Subcutaneous abdominal adipose tissue (tissue), 5 donors: ENCODE results near the gene ACSF2.
A peak's percentile ranks its signal among the peaks of the same experiment; 100 is the strongest.
"Not testable (repeated sequence)": the region's sequence is repeated elsewhere in the genome, so short reads cannot be mapped to it uniquely, and the experiment has no call there.

Source experiments
- H3K27ac ChIP-seq: one replicate; pipeline ENCODE4 v1.7.0; 2013; ENCODE audit warnings: low read depth, mild to moderate bottlenecking, inconsistent platforms, low read length, moderate library complexity
- H3K27me3 ChIP-seq, 5 donors: one replicate each; pipeline ENCODE4 v1.7.0; 2013; ENCODE audit warnings: low read length in 5 of 5, inconsistent platforms in 1 of 5; ENCODE audit not compliant: control insufficient read depth in 5 of 5, insufficient read depth in 4 of 5
- H3K36me3 ChIP-seq, 5 donors: one replicate each; pipeline ENCODE4 v1.7.0; 2013; ENCODE audit warnings: low read length in 5 of 5; ENCODE audit not compliant: control insufficient read depth in 5 of 5, insufficient read depth in 5 of 5
- H3K4me1 ChIP-seq, 5 donors: one replicate each; pipeline ENCODE4 v1.7.0; 2013; ENCODE audit warnings: low read length in 5 of 5, mild to moderate bottlenecking in 3 of 5, moderate library complexity in 1 of 5; ENCODE audit not compliant: control insufficient read depth in 5 of 5, insufficient read depth in 5 of 5
- H3K4me3 ChIP-seq, 5 donors: one replicate each; pipeline ENCODE4 v1.7.0; 2013; ENCODE audit warnings: low read length in 5 of 5, low read depth in 1 of 5
- H3K9ac ChIP-seq, 5 donors: one replicate each; pipeline ENCODE4 v1.7.0; 2013; ENCODE audit warnings: low read length in 5 of 5, mild to moderate bottlenecking in 4 of 5, moderate library complexity in 3 of 5
- H3K9me3 ChIP-seq, 5 donors: one replicate each; pipeline ENCODE4 v1.7.0; 2013; ENCODE audit warnings: low read length in 5 of 5; ENCODE audit not compliant: control insufficient read depth in 5 of 5
- donor health status: healthy.
- donor health status: healthy.
- donor health status: healthy.
- donor health status: healthy.
- donor health status: healthy.

Gene ACSF2

GRCh38 chr17:50424996-50425681 is 879 bp upstream of the ACSF2 start:
- Histone ChIP-seq H3K9me3 (no peaks in the 10 kb centered on the region), H3K27ac (peak overlapping the region; percentile 89), H3K36me3 (peaks cover 0 to 2% (median 0%) of the 10 kb centered on the region in 5 donors), H3K4me1 (peaks cover 20 to 73% (median 69%) of the 10 kb centered on the region in 5 donors), H3K4me3 (peak overlapping the region; percentile 39 to 75 (median 71)), H3K27me3 (no peaks in the 10 kb centered on the region), H3K9ac (peak overlapping the region; percentile 29 to 78 (median 48))

- H3K27me3 ChIP-seq = no peaks in the 10 kb centered on the region
- H3K9ac ChIP-seq = peak overlapping the region; percentile 53 to 77 (median 68)
- H3K4me3 ChIP-seq = peak overlapping the region; percentile 65 to 75 (median 68)
- peaks cover 0 to 2% (median 0%) of the 10 kb centered on the region in 5 donors for H3K36me3 ChIP-seq
- H3K4me1 ChIP-seq = peaks cover 18 to 68% (median 66%) of the 10 kb centered on the region in 5 donors
- H3K9me3 ChIP-seq = no peaks in the 10 kb centered on the region
- H3K27ac ChIP-seq = peak overlapping the region; percentile 89
Observed at GRCh38 chr17:50426472-50426782, 409 bp downstream of the ACSF2 start.

- H3K27ac ChIP-seq = peak overlapping the region; percentile 89
- H3K9me3 ChIP-seq = no peaks in the 10 kb centered on the region
- peaks cover 18 to 66% (median 61%) of the 10 kb centered on the region in 5 donors for H3K4me1 ChIP-seq
- peak overlapping the region; percentile 53 to 77 (median 68) for H3K9ac ChIP-seq
- peaks cover 0 to 2% (median 0%) of the 10 kb centered on the region in 5 donors for H3K36me3 ChIP-seq
- peak overlapping the region; percentile 65 to 75 (median 68) for H3K4me3 ChIP-seq
- H3K27me3 ChIP-seq = no peaks in the 10 kb centered on the region
Observed at GRCh38 chr17:50426814-50427787, 1.1 kb downstream of the ACSF2 start.

GRCh38 chr17:50428126-50428525 is 2.1 kb downstream of the ACSF2 start:
- H3K4me3 ChIP-seq, H3K9me3 ChIP-seq, H3K27me3 ChIP-seq, H3K36me3 ChIP-seq, H3K27ac ChIP-seq: not testable (repeated sequence)
- H3K9ac ChIP-seq = peak overlapping the region in 1 of 5 donors; percentile 16
- H3K4me1 ChIP-seq = peaks cover 18 to 64% (median 58%) of the 10 kb centered on the region in 5 donors

DNA sequence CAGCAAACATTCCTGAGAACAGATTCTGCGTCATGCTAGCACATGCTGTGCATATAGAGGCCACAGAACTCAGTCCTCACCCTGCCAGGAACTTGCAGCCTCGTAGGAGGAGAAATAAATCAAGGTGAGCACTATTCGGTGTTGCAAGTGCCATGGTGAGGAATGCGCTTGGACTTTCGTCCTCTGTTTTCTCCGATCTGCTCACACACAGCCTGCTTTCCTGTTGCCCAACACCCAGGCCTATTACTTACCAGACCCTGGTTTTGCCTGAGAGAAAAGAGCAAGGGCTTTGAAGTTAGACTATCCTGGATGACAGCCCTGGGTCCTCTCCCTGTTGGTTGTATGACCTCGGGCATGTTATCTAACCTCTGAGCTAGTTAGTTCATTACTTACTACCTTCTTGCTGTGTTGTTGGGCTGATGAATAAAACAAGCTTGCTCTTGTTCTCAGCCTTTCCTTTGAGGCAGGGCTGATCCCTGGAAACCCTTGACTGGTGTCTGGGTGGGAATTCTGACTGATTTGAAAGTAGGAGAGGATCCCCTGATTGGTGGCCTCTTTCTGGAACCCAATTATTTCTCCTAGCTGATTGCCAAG is 2.9 kb downstream of the ACSF2 start:
- Histone ChIP-seq H3K4me1 (peaks cover 15 to 56% (median 51%) of the 10 kb centered on the region in 5 donors), H3K9ac (no peak overlapping the region), H3K36me3 (peaks cover 0 to 5% (median 2%) of the 10 kb centered on the region in 5 donors), H3K27ac (no peak overlapping the region), H3K4me3 (peak overlapping the region in 1 of 5 donors; percentile 10), H3K9me3 (no peaks in the 10 kb centered on the region), H3K27me3 (no peaks in the 10 kb centered on the region)

DNA sequence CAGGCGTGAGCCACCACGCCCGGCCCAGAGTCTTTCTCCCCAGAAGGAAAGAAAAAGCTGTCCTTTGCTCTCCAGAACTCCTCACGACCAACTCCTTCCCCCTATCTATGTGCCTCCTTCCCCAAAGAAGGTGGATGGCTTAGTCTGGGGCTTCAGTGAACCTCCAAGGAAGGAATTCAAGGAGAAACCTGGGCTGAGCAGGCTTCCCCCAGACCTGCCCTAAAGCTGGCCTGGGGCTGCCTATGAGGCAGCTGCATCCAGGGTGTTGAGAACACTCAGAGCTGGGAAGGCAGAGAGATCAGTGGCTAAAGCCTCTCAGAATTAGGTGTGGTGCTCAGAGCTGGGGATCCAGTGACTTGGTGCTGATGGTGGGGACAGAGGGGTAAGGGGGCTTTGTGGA is 3.8 kb downstream of the ACSF2 start:
- Histone ChIP-seq H3K27ac (no peak overlapping the region), H3K4me1 (peaks cover 11 to 47% (median 43%) of the 10 kb centered on the region in 5 donors), H3K27me3 (no peaks in the 10 kb centered on the region), H3K9me3 (no peaks in the 10 kb centered on the region), H3K36me3 (peaks cover 0 to 5% (median 2%) of the 10 kb centered on the region in 5 donors), H3K4me3 (no peak overlapping the region), H3K9ac (no peak overlapping the region)

- Histone ChIP-seq H3K27ac (no peak overlapping the region), H3K4me1 (peaks cover 9 to 37% (median 32%) of the 10 kb centered on the region in 5 donors), H3K9me3 (no peaks in the 10 kb centered on the region), H3K9ac (no peak overlapping the region), H3K4me3 (no peak overlapping the region), H3K27me3 (no peaks in the 10 kb centered on the region), H3K36me3 (peaks cover 0 to 5% (median 2%) of the 10 kb centered on the region in 5 donors)
Observed at GRCh38 chr17:50430821-50431618, 5.0 kb downstream of the ACSF2 start.

- H3K9ac ChIP-seq = no peak overlapping the region
- no peak overlapping the region for H3K27ac ChIP-seq
- H3K36me3 ChIP-seq = peaks cover 0 to 7% (median 2%) of the 10 kb centered on the region in 5 donors
Observed at GRCh38 chr17:50432125-50432762, 6.2 kb downstream of the ACSF2 start.

GRCh38 chr17:50437409-50437808 is 11.4 kb downstream of the ACSF2 start:
- Histone ChIP-seq H3K9ac (no peak overlapping the region), H3K27ac (no peak overlapping the region), H3K36me3 (peaks cover 0 to 5% (median 3%) of the 10 kb centered on the region in 5 donors), H3K27me3 (no peaks in the 10 kb centered on the region), H3K4me1 (peaks cover 0 to 10% (median 5%) of the 10 kb centered on the region in 5 donors), H3K4me3 (no peak overlapping the region), H3K9me3 (no peaks in the 10 kb centered on the region)

More at GRCh38 chr17:50432125-50432762, 6.2 kb downstream of the ACSF2 start:
- Histone ChIP-seq H3K9me3 (no peaks in the 10 kb centered on the region), H3K4me3 (no peak overlapping the region), H3K4me1 (peaks cover 1 to 27% (median 23%) of the 10 kb centered on the region in 5 donors), H3K27me3 (no peaks in the 10 kb centered on the region)
